GM18868 (cell line): ENCODE results near the gene SMIM31.
A peak's percentile ranks its signal among the peaks of the same experiment; 100 is the strongest.

Experiments
- ATAC-seq: cut with Tn5 transposase; IDR thresholded peaks from one replicate; pipeline ENCODE4 v1.9.1; 2021; ENCODE audit warnings: mild to moderate bottlenecking, moderate library complexity; ENCODE audit not compliant: unreplicated experiment

SMIM31 gene

DNA sequence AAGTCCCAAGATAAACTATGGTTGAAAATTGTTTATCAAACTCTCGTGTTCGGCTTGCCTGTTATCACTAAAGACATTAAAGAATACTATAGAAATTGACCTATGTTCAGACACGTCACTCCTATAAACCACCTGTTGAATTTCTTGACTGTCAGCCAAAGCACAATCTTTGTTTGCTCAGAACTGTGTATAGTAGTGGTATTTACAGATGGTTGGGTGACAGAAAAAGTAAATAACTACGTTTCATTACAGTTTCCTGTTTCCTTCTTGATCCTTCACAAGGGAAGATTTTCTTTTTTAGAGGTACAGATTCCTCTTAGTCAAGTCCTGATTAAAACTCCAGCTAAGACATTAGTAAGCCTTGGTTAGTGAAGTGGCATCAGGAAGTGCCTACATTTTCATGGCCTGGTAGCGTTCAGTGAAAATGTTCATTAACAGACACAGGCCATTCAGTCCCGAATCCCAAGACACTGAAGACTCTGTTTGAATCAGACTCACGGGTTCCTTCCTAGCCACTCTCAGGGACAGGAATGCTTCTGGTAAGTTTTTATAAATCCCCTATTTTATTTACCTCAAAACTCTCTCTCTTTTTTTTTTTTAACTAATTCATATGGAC is at the start of gene SMIM31:
Gene SMIM31 (plus strand): TSS at position 259 of the 616 bp plus-strand sequence. CDS start 16,313 bp downstream, outside the sequence.
- peak; percentile 70 for ATAC-seq

DNA sequence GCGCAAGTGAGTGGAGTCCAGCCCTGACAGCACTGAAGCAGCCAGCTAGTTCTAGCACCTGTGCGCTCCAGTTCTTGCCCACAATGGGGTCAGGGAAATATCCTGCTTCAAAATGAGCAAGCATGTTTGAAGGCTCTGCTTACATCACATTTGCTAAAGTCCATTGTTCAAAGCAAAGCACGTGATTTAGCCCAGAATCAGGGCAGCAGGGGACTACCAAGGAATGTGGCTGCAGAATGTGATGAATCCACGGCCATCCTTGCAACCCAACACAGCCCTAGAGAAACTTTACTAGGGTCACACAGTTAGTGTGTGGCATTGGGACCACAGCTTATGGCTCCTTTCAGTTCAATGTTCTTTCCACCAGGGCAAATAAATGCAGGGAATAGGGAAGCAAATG is 47.3 kb upstream of the SMIM31 start:
- ATAC-seq = no peak

DNA sequence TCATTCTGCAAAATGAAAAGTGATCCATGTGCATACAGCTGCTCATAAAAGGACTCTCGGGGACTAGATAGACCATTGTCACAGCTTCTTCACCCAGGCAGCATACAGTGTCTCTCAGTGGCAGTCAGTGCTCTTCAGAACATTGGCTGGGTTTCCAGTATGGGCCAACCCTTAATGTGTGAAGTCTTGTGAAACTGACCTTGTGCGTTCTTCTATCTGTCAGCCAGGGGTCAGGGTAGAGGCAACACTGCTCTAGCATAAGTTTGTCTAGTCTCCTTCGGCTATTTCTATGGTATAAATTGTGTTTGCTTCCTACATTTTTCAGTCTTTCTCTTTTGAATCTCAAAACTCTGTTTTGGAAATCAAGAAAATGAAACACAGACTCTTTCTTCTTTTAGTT is 37.0 kb upstream of the SMIM31 start:
- ATAC-seq = no peak

DNA sequence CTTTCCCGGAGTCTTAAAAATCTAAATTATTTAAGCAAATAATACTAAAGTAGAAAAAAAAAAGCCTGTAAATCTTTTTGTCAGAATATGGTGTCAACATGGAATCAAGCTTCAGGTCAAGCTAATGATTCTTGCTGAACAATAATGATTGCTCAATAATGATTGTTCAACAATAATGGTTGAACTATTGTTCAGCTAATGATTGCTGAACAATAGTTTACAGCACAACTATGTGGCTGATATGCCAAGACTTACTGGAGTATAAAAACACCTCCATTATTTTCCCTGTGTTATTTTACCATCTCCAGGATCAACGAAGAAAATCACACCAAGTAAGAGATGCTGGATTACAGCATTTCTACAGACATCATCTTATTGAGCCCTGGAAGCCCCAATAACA is 35.1 kb upstream of the SMIM31 start:
- ATAC-seq = no peak

DNA sequence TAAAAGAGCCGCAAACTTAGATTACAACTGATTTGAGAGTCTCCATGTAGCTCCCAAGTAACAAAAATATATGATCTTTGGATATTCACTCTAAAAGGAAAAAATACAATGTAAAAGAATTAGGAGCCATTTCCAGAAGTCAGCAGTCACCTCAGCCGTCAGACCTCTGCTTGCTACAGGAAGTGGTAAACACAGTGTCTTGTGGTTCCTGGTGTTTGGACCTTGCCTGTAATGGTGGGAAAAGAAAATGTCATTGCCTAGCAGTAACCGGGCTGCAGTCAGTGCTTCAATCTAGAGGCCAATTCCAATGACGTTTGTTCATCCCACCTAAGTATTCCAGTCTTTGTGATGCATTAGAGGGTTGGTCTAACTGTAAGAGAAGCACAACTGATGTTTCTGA is 28.9 kb upstream of the SMIM31 start:
- no peak for ATAC-seq

DNA sequence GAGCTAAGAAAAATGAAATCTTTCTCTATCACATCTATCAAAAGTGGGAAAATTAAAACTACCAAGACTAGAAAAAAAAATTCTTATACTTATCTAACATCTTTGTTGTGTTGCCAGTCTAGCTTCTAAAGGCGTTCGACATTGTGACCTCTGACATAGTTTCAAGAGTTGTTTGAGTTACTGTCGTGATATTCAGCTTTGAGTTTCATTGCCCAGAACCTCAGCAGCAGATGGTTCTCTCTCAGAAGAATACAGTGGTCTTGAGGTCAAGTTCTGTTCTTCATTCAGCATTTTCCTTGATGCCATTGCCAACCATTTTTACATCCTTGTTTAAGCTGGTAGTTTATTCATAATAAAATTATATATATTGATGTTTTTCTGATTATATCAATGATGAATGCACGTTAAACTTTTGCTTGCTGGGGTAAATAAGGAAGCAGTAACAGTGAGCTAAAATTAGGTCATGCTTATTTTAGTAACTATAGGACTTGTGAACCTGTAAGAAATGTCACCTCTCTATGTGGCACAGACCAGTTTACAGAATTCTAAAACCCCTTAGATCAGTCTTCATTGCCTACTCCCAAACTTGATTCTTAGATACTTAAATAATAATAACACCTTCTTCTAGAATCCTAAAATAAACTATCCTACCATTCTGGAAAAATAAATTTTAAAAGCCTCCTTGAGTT is 23.1 kb upstream of the SMIM31 start:
- no peak for ATAC-seq

DNA sequence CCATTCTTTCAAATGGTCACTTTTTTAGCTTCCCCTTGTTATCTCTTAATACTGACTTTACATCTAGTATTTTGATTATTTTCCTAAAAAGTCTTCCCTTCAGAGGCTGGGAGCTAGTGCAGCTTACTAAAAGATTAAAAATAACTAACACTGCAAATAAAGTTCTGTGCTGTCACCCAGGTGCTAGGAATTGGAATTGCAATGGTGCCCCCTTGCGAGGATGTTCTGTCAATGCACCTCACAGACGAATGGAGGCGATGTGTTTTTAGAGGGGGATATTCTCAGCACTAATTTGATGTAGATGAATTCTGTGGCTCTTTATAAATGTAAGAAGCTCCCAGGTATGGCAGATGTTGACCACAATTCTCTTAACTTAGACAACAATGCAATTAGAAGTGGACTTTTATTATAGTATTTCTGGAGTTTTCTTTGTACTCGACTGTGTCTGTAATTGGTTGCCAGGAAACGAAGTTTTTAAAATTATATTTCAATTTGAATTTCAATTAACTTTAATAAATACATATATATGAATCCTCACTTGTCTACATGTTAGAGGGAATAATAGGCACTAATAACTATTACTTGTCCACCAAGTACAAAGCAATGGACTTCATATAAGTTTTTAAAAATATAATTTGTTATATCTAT is 22.0 kb upstream of the SMIM31 start:
- peak; percentile 83 for ATAC-seq

DNA sequence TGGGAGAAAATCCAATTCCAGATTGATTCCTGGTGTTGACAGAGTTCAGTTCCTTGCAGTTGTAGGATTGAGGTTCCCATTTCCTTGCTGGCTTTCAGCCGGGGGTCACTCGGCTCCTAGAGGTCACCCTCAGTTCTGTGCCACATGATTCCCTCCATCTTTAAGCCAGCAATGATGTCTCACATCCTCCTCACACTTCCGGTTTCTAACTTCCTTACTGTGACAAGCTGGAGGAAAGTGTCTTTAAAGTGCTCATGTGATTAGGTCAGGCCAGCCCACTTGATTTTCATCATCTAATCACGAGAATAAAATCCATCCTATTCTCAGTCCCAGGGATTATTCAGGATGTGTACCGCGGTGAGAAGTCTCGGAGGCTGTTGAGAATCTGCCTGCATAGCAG is 19.4 kb upstream of the SMIM31 start:
- ATAC-seq = no peak

DNA sequence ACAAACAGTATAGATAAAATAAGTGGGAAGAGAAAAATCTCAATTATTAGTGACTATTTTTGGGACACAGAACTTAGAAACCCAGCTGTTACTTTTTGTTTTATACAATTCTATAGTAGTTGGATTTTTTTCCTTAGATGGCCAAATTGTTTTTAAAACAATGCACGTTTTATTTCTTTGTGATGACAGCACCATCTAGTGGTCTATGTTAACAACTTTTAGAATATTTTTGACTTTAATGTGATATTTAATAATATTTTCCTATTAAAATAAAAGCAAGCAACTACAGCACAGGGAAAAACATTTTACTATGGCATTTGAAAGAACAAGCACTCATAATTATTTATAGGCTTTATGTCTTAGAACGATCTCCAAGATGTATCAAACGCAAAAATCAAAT is 5.6 kb upstream of the SMIM31 start:
- no peak for ATAC-seq

DNA sequence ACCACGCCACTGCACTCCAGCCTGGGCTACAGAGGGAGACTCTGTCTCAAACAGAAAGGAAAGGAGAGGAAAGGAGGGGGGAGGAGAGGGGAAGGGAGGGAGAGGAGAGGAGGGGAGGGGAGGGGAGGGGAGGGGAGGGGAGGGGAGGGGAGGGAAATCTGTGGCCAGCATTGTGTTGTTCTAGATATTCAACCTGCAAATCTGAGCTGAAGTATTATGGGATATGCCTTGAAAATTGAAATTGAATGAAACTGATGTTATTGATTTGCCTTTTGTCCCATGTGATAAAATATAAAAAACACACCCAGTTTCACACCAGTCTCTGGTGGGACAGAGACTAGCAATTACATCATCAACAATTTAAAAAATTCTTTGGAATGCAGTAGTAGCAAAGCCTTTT is 1.5 kb downstream of the SMIM31 start:
- no peak for ATAC-seq

DNA sequence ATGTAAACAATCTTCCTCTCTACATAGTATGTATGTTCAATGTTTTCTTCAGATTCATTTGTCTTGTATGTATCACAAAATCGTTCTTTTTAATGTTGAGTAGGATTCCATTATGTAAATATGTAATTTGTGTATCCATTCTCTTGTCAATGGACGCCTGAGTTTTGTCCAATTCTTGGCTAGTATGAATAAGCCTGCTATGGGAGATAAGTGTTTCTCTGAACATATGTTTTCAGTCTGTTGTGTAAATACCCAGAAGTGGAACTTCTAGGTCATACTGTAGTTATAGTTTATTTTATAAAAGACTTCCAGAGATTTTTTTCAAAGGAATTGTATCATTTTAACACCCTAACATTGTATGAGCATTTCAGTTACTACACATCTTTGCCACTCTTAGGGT is 2.8 kb downstream of the SMIM31 start:
- ATAC-seq = no peak

DNA sequence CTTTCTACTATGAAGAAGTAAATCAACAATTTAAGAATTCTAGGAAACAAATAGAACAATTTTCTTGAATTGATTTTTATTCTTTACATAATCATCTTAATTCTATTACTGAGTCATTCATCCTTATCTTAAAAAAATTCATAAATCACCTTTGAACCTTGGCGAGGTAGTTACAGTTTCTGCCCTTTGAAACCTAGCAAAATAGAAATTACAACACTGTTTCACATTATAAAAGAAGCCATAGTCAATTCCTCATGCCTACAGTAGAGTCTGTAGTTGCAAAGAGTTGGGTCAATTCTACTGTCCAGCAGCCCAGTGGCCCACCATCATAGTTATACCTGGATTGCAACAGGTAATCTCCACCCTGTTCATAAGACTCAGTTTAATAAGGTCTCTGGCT is 7.3 kb downstream of the SMIM31 start:
- ATAC-seq = no peak

DNA sequence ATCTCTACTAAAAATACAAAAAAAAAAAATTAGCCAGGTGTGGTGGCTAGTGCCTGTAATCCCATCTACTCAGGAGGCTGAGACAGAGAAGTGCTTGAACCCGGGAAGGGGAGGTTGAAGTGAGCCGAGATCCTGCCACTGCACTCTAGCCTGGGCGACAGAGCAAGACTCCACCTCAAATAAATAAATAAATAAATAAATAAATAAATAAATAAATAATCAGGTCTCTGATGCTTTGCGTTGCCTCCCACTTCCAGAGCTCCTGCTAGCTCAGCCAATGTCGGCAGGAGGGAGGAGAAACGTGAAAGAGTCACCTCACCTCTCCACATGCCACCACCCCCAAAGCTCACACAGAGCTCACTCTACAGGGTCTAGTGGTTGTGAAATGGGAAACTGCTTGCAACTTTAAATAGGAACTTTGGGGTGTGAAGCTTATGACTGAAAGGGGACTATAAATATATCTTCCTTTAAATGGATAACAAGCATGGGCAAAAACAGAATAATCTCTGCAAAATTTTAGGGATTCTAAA is 7.9 kb downstream of the SMIM31 start:
- ATAC-seq = no peak

DNA sequence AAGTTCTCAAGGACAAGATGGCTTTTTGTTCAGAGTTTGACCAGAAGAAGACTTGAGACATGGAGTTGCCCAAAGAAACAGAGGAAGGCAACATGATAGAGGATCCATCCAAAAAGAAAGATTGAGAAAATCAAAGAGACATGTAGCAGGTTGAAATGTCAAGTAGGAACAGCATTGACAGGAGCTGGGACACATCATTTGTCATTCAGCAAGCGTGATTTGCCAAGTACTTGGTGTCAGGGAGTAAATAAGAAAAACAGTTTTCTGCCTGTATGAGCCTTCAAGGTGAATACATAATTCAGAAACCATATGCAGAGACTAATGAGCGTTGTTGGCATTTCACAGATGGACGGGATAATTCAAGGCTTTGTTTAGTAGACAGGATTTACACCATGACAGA is 11.2 kb downstream of the SMIM31 start:
- ATAC-seq = no peak

DNA sequence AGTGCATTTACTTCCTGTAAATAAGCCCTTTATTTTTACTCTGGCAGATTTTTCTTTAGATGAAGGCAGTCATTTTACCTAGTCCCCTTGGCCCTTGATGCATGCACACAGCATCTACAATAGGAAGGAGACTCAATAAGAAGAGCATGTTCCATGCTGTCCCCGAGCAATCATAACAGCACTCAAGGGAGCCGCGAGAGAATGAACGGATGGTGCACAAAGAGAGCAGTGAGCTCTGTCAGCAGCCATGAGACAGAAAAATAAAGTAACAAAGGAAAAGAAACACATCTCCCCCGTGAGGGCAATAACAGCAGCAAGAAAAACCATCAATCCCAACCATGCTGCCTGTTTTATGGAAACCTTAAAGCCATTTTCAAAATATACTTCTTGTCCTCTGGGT is 11.9 kb downstream of the SMIM31 start:
- no peak for ATAC-seq

DNA sequence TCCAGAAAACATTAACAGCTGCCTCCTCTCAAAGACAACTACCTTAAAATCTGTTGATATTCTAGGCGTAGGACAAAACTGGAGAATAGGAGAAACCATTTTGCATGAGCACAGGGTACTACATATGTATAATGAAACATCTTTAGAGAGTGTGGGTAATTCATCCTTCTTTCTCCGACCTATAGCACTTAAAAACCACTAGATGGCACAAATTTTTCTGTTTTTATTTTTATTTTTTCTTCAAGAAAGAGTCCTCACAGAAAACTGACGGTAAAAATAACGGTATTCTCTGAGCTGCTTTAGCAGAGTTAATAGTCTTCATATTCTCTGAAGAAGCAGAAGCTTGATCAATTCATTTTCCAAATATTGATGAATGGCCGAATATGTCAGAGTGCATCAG is 14.6 kb downstream of the SMIM31 start:
- ATAC-seq = peak; percentile 59

DNA sequence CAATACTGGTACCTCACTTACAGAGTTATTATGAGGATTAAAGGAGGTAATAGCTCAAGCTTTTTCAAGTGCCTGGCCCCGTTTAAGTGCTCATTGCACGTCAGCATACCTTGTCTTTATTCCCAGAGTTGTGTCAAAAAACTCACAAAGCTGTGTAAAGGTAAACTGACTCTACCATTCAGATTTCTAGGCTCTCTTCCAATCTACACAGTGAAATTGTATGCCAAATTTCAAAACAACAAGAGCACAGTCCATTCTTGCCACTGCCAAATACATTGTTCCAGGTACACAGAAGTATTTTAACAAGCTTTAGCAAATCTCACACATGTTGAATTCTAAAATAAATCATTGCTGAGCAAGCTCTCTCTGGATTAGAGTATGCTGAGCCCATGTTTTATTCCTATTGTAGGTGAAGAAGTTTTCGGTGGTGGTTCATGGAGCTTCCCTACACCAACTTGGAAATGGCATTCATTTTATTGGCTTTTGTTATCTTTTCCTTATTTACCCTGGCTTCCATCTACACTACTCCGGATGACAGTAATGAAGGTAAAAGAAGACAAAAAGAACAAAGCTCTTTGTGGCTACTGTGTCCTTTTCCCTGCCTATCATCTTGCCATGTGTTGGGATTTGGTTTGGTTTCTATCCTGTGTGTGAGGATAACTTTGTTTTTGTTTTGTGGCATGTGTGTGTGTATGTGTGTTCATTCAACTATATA is 16.2 kb downstream of the SMIM31 start:
- ATAC-seq = no peak

DNA sequence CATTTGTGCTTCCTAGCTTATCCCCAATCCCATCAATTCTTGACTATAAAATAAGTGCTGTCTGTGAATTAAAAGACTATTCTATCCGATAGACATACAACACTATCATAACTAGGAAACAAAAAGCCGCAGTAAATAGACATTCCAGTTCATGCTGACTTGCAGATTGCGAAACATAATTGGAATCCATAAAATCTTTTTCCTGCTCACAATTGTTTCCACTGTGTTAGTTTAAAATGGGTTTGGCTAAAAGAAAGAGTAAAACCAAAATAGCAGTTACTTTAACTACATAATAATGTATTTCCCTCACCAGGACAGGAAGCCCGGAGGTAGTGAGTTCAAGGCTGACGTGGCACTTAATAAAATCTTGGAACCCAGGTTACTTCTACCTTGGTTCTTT is 17.2 kb downstream of the SMIM31 start:
- ATAC-seq = no peak

DNA sequence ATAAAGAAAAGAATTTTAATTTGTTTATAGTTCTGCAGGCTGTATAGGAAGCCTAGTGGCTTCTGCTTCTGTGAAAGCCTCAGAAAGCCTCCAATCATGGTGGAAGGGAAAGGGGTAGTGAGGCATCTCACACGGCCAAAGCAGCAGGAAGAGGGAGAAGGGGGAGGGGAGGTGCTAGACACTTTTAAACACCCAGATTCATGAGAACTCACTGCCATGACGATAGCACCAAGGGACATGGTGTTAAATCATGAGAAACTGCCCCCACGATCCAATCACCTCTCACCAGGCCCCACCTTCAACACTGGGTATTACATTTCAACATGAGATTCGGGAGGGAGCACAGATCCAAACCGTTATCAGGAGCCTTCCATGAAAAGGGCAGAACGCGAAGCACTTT is 18.1 kb downstream of the SMIM31 start:
- no peak for ATAC-seq

DNA sequence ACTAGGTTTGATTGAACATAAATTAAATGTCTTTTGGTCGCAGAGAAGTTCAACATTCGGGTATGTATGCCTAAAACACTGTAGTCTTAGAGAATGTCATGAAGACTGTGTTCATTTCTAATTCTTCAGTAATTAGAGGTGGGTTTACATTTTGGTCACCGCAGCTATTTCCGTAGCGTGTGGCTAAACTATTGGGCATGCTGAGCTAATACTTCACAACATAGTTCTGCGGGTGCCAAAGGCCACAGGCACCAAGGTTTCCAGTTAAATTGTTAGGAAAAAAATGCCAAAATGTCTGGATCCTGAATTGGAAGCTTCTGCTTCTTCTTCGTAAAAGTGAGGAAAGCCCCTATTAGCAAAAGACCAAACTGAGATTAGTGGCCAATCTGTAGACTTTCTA is 25.1 kb downstream of the SMIM31 start:
- ATAC-seq = no peak

DNA sequence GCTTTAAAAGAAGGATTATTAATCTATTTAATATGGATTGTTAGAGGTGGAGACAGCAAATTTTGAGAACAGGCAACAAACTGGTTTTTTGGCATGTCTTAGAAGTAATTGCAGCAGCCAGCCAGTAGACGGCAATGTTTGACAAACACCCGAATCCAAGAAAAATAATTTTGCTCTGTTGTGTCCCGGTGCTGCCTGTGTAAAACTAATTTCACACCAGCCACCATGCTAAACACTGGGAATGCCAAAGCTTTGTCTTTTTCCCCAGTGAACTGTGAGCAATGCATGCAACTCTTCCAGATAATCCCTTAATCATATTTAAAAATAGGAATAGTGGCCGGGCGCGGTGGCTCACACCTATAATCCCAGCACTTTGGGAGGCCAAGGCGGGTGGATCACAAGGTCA is 25.9 kb downstream of the SMIM31 start:
- ATAC-seq = peak; percentile 80

DNA sequence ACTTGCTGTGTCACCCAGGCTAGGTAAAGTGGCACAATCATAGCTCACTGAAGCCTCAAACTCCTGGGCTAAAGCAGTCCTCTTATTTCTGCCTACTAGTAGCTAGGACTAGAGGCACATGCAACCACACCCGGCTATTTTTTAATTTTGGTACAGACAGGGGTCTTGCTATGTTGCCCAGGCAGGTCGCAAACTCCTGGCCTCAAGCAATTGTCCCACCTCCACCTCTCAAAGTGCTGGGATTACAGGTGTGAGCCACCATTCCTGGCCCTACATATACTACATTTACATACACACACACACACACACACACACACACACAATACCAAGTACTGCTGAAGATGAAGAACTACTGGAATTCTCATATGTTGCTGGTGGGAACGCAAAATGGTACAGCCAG is 26.9 kb downstream of the SMIM31 start:
- ATAC-seq = no peak
